ENCODE data around the gene DENND5A.

DNA sequence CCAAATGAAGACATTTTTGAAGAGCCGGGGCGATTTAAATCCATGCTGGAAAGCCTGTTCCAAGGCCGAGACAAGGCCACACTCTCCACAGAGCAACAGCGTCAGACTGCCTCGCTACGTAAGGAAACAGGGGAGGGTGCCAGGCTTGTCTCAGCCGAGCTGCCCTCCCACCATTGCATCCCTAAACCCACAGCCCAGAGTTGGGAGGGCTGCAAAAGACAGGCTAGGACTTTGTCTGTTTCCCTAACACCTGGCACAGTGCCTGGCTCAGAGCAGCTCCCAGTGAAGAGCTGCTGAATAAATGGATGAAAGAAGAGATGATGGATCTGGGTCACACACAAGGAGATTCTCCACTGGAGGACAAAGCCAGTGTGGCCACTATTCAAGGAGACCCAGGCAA is 122.4 kb downstream of the DENND5A start:
- TF ChIP-seq, protein P1, sequence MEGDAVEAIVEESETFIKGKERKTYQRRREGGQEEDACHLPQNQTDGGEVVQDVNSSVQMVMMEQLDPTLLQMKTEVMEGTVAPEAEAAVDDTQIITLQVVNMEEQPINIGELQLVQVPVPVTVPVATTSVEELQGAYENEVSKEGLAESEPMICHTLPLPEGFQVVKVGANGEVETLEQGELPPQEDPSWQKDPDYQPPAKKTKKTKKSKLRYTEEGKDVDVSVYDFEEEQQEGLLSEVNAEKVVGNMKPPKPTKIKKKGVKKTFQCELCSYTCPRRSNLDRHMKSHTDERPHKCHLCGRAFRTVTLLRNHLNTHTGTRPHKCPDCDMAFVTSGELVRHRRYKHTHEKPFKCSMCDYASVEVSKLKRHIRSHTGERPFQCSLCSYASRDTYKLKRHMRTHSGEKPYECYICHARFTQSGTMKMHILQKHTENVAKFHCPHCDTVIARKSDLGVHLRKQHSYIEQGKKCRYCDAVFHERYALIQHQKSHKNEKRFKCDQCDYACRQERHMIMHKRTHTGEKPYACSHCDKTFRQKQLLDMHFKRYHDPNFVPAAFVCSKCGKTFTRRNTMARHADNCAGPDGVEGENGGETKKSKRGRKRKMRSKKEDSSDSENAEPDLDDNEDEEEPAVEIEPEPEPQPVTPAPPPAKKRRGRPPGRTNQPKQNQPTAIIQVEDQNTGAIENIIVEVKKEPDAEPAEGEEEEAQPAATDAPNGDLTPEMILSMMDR (IDR thresholded peaks at IDR 0.05): no peak
- TF ChIP-seq POLR2A (IDR thresholded peaks at IDR 0.05): no peak
